GM18858 (cell line): Measurements from ENCODE around the gene ERCC1.

Experiments used
- ATAC-seq: cut with Tn5 transposase; IDR thresholded peaks from one replicate; pipeline ENCODE4 v1.9.1; 2021; ENCODE audit not compliant: unreplicated experiment

ERCC1 gene

DNA sequence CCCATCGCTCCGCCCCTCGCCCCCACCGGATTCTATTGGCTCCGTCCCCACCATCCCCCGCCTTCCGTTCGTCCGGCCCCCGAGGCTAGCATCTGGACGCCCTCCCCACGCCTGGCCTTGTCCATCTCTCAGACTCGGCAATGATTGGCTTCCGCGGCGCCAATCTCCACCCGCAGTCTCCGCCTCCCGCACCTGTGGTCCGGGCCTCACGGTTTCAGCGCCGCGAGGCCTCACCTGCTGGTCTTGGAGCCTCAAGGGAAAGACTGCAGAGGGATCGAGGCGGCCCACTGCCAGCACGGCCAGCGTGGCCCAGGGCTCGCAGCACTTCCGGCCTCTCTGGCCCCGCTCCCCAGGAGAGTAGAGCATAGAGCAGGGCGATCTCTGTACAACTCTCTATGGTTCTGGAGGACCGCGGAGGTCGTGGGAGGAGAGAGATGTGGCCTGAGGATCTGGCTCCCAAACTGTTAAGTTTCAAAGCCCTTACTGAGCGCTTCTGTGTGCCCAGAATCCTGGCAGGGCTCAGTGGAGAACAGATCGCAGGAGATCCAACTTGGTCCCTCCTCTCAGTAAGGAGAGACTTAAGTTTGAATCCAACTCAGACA is at the start of gene ERCC1:
TSS of gene ERCC1 (minus strand) at position 329 of the 602 bp plus-strand sequence. CDS start 543 bp downstream, outside the sequence.
- no peak for ATAC-seq

DNA sequence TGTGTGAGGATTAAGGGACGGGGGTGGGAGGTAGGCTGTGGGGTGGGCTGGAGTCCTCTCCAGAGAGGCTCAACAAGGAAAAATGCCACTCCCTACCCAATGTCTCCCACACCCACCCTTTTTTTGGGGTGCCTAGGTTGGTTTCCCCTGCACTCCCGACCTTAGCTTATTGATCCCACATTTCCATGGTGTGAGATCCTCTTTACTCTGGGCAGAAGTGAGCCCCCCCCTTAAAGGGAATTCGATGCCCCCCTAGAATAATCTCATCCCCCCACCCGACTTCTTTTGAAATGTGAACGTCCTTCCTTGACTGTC is 49.6 kb upstream of the ERCC1 start:
- ATAC-seq: no peak

- no peak for ATAC-seq
These were observed 49.0 kb upstream of the ERCC1 start for GRCh38 chr19:45472563-45473366.

- no peak for ATAC-seq
These were observed 48.3 kb upstream of the ERCC1 start for GRCh38 chr19:45471931-45472562.

DNA sequence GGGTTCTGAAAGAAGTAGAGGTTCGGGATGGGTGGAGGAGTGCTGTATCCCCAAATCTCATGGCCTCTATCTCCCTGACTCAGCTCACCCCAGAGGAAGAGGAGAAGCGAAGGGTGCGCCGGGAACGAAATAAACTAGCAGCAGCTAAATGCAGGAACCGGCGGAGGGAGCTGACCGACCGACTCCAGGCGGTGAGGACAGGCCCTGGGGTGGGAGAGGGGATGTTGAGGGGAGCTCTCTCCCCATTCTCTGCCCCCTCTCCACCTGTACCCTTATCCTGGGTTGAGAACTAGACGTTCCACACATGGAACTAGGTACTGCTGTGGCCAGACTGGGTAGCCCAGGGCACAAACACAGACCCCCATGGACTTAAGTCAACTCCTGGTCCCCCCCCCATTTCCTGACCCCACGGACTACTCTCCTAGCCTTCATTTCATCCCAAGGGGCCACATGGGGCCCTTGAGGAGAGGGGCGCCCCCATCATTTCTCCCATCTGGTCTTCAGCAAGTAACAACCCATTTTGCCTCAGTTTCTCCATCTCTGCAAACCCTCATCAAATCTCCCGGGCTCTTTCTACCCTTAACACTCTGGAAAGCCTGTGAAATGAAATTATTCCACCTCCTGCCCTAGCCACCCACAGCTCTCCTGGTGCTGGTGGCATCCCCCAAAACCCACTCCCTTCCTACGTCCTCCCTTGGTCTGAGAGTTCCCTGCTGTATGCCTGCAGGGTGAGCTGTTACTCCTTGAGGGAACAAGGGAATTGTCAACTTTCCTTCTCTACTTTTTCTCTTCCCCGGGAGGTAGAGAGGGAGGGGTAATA is 47.6 kb upstream of the ERCC1 start:
- no peak for ATAC-seq

DNA sequence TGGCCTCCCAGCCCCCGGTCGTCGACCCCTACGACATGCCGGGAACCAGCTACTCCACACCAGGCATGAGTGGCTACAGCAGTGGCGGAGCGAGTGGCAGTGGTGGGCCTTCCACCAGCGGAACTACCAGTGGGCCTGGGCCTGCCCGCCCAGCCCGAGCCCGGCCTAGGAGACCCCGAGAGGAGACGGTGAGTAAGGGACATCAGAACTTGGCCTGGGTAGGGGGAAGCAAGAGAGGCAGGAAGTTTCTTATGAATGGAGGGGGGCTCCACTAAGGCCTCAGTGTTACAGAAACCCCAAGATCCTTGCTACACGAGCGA is 47.0 kb upstream of the ERCC1 start:
- no peak for ATAC-seq

GRCh38 chr19:45469945-45470761 is 46.4 kb upstream of the ERCC1 start:
- no peak for ATAC-seq

DNA sequence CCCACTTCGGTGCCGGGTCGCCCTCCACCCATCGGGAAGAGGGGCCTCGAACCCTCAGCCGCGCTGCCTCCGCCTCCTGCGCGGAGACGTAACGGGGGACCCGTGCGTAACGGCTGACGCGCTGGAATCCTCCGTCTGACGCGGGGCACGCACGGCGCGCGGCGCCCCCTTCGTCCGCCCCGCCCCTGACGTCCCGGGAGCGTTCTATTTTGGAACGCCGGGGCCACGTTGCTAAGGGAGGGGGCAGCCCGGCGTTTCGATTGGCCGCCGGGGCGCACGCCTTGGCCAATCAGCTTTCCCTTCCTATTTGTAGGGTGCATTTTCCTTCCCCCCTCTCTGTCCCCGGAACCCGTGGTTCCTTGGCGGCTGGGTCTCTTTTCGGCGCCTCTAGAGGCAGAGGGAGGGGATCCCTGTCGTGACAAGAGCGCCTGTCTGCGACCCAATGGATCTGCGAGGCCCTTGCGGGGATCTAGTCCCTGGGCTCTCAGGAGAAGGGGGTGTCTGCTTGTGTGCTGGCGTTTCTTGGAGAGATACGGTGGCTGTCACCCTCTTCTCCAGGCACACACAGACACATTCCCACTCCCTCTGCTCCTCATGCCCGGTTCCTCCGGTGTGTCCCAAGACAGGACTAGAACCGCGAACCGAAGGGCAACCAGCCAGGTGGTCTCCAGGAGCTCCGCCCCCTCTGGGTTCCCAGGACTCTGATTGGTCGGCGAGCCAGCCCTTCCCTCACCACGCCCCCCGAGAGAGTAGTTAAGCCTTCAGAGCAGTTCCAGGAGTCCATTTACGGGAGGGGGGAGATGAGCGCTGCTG is 45.6 kb upstream of the ERCC1 start:
- ATAC-seq: no peak

GRCh38 chr19:45468803-45469131 is 45.0 kb upstream of the ERCC1 start:
- ATAC-seq: no peak

DNA sequence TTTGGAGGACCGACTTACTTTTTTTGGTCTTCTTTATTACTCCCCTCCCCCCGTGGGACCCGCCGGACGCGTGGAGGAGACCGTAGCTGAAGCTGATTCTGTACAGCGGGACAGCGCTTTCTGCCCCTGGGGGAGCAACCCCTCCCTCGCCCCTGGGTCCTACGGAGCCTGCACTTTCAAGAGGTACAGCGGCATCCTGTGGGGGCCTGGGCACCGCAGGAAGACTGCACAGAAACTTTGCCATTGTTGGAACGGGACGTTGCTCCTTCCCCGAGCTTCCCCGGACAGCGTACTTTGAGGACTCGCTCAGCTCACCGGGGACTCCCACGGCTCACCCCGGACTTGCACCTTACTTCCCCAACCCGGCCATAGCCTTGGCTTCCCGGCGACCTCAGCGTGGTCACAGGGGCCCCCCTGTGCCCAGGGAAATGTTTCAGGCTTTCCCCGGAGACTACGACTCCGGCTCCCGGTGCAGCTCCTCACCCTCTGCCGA is 44.5 kb upstream of the ERCC1 start:
- ATAC-seq: no peak

DNA sequence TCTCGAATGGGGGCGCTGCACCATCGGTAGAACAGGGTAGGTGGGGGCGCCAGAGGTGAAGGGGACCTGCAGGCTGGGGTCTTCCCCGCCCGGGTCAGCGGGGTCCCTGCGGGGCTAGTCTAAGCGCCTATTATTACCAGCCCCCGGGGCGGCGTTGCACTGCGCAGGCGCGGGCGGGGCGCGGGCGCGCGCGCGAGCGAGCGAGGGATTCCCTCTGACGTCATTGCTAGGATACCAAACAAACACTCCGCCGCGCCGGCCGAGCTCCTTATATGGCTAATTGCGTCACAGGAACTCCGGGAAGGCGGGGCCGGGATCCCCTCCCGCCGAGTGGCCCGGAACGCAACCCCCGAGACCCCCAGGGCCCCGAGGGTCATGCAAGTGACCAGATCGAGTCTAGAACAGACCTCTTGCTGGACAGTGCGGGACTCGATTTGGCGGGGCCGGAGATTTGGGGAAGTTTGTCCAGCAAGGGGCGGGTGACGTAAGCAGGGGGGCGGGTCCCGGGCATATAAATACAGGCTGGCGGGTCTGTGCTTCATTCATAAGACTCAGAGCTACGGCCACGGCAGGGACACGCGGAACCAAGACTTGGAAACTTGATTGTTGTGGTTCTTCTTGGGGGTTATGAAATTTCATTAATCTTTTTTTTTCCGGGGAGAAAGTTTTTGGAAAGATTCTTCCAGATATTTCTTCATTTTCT is 43.9 kb upstream of the ERCC1 start, which contains the start of gene FOSB:
TSS of gene FOSB (plus strand) at position 541 of the 703 bp plus-strand sequence. CDS start 591 bp downstream, outside the sequence.
- ATAC-seq: peak; percentile 32

GRCh38 chr19:45467115-45467455 is 43.4 kb upstream of the ERCC1 start:
- no peak for ATAC-seq

GRCh38 chr19:45464852-45465441 is 41.2 kb upstream of the ERCC1 start:
- ATAC-seq: no peak

GRCh38 chr19:45464274-45464673 is 40.6 kb upstream of the ERCC1 start:
- ATAC-seq: no peak

DNA sequence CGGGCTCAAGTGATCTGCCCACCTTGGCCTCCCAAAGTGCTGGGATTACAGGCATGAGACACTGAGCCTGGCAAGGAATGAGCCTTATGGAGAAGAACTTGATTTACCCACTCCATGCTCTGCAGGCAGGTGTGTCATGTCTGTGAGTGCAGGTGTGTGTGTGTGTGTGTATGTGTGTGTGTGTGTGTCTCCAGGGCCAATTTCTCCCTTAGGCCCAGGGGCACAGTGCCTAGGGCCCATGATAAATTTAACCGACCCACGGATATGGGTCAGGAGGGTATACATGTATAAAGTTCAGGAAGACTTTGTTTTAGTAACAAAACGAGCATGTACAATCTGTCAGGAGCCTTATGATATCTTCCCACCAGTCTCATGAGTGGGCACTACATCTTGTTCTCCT is 39.5 kb upstream of the ERCC1 start:
- ATAC-seq: no peak

GRCh38 chr19:45462174-45462573 is 38.5 kb upstream of the ERCC1 start:
- no peak for ATAC-seq

GRCh38 chr19:45460807-45461347 is 37.2 kb upstream of the ERCC1 start:
- no peak for ATAC-seq

GRCh38 chr19:45457776-45458175 is 34.1 kb upstream of the ERCC1 start:
- no peak for ATAC-seq

- ATAC-seq: no peak
These were observed 32.7 kb upstream of the ERCC1 start for GRCh38 chr19:45456500-45456815.
